HG02678 (cell line): ENCODE results near the gene HSD11B1L.
"Not testable (repeated sequence)": the region's sequence is repeated elsewhere in the genome, so short reads cannot be mapped to it uniquely, and the experiment has no call there.

Experiments
- ATAC-seq: cut with Tn5 transposase; IDR thresholded peaks from one replicate; pipeline ENCODE4 v1.9.1; 2021; ENCODE audit warnings: mild to moderate bottlenecking, moderate library complexity; ENCODE audit not compliant: unreplicated experiment

HSD11B1L gene

GRCh38 chr19:5686647-5687359 is 6.0 kb downstream of the HSD11B1L start:
- peak; percentile 60 for ATAC-seq

DNA sequence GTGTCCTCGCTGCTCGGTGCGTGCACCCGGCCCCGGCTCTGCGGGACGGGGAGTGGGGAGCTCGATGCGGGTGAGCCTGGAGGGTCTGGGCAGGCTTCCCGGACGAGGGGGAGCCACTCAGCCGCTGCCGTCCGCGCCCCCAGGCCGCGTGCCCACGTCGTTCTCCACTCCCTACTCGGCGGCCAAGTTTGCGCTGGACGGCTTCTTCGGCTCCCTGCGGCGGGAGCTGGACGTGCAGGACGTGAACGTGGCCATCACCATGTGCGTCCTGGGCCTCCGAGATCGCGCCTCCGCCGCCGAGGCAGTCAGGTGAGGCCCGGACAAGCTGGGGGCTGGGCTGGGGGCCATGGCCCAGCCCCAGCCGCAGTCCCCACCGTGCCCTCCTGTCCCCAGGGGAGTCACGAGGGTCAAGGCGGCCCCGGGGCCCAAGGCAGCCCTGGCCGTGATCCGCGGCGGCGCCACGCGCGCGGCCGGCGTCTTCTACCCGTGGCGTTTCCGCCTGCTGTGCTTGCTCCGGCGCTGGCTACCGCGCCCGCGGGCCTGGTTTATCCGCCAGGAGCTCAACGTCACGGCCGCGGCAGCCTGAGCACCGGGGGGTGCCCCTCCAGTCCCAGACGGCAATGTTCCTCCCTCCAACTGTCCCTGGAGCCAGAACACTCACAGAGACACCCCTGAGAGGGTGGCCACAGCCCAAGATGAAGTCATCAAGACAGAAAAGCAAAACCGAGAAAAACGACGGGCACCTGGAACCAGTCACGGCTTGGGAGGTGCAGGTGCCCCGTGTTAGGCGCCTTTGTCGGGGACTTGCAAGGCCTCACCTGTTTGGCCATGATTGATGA is 6.8 kb downstream of the HSD11B1L start:
- no peak for ATAC-seq

DNA sequence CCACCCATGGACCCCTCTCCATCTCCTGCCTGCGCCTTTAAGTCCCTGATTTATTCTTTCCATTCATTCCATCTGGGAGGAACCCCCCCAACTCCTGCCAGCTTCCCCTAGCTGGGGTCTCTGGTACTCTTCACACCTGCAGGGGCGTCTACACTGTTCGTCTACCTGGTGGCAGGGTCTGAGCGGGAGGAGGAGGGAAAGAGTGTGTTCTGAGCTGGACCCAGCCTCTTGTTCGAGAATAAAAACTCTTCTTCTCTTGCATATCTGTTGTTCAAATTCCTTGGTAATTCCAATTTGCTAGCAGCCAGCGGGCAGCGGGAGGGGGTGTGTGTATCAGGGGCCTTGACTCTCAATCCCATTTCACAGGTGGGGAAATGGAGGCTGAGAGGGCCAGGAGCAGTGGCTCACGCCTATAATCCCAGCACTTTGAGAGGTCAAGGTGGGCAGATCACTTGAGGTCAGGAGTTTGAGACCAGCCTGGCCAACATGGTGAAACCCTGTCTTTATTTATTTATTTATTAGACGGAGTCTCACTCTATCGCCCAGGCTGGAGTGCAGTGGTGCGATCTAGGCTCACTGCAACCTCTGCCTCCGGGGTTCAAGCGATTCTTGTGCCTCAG is 7.5 kb downstream of the HSD11B1L start:
- not testable (repeated sequence) for ATAC-seq

GRCh38 chr19:5690125-5690954 is 9.5 kb downstream of the HSD11B1L start, which contains the start of gene RPL36:
Gene RPL36, plus strand, starts transcription at chr19:5690295. Its CDS starts 213 bp downstream, at chr19:5690508.
- peak; percentile 51 for ATAC-seq

- ATAC-seq = no peak
Observed at GRCh38 chr19:5690955-5691821, 10.4 kb downstream of the HSD11B1L start.

- ATAC-seq = no peak
Observed at GRCh38 chr19:5691822-5692722, 11.2 kb downstream of the HSD11B1L start.

GRCh38 chr19:5692723-5693194 is 11.9 kb downstream of the HSD11B1L start:
- no peak for ATAC-seq

GRCh38 chr19:5693195-5694166 is 12.7 kb downstream of the HSD11B1L start:
- ATAC-seq = no peak

DNA sequence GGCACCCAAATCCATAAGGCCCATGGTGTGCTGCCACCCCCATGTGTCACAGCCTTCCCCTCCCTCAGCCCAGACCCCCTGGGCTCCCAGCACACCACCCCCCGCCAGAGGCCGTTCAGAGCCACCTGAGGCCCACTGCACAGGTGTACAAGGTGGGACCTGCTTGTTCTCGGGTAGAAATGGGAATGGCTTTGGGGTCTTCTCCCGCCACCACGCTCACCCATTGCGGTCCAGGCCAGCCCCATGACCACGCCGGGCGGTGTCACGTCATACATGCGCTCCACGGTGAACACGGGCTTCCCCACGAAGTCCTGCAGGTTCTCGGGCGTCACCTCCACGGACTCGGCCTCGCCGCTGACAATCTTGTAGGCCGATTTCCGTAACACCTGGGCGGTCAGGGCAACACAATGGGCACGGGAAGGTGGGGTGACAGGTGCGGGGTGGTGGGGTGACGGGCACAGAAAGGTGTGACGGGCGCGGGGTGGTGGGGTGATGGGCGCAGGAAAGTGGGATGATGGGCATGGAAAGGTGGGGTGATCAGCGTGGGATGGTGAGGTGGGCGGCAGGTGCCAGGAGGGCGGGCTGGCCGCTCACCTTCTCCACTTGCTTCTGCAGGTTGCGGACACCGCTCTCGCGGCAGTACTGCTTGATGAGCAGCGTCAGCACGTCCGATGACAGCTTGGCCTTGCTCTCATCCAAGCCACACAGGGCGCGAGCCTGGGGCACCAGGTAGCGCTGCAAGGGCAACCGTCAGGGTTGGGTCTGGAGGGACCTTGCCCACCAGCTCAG is 13.5 kb downstream of the HSD11B1L start:
- no peak for ATAC-seq

DNA sequence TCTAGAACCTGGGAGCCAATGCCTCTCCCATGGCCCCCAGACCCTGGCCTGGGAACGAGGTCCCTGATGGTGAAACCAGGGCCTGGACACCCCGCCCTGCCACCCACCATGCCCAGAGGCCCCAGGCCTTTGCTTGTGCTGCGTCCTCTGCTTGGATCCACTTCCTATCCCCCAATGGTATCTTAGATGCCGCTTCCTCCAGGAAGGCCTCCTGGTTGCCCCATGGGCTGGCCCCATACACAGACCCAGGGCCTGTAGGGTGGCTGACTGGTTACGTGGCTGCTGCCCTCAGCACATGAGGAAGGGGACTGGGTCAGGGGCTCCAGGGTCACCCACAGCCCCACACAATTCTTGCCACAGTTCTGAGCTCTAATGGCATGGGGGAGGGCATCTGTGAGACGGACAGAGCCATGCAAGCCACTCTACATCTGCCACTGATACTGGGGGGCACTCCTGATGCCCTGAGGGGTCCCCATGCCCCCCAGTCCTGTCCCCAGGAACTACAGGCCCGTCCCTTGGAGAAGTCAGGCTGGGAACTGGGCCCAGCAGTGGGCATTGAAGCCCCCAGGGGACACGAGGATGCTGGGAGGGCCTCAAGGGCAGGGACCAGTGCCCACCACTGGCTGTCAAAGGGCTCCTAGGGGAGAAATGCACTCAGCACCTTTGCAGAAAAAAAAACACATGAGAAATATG is 14.3 kb downstream of the HSD11B1L start:
- ATAC-seq = no peak

DNA sequence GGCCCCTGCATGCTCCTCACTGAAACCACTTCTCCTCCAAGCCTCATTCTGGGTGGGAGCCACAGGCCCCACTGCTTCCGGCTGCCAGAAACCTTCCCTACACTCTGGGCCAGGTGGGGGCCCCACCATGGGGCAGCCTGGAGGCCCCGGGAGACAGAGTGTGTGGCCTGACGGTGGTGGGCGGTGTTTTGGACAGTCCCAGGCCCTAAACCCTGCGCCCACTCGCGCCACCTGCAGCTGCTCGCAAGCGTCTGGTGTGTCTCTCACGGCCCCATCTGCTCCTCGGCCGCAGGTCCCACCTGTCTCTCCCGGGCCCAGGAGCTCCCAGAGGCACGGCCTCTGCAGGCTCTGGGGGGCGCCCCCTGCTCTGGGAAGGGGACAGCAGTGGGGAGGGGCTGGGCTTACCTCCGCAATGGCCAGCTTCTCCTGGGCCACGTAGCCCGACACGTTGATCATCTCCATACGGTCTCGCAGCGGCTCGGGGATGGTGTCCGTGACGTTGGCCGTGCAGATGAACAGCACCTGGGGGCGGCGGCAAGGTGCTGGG is 14.9 kb downstream of the HSD11B1L start:
- ATAC-seq = no peak

DNA sequence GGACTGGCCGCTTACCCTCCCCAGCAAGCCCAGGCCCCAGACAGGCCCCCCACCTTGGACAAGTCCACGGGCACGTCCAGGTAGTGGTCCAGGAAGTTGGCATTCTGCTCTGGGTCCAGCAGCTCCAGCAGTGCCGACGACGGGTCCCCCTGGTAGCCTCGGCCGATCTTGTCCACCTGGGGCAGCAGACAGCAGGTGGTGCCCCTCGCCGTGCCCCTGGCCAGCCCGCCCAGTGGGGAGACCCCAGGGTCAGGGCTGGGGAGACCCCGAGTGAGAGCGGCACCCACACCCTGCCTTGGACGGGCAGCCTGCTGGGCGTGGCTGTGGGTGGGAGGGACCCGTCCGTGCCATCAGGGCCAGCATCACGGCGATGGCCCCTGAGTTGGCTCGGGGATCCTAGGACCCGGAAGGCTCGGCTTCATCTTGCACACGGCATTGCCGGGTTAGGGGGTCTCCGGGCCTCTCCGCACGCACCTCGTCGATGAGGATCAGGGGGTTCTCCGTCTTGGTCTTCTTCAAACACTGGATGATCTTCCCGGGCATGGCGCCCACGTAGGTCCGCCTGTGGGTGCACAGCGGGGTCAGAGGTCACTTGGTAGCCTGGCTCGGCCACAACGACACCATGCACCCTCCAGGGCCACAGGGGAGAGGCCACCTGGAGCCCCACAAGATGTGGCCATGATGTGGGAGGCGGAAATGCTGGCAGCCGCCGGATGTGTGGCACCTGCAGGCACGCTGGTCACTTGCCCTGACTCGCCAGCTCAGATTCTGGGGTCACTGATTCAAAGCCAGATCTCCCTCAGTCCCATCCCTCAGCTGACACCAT is 15.6 kb downstream of the HSD11B1L start:
- ATAC-seq = no peak

GRCh38 chr19:5697022-5697889 is 16.4 kb downstream of the HSD11B1L start:
- ATAC-seq = no peak
